SK-MEL-5 (cell line): Measurements from ENCODE around the gene ACOX3. TPM values are rescaled to one million over a fixed set of nuclear protein-coding genes. Genes with fewer than 3 reads are reported as not detected.

Experiments used
- DNase-seq: peaks from one replicate; pipeline ENCODE4 v3.0.0-alpha.2; 2016; ENCODE audit warnings: low read depth, low spot score
- in situ Hi-C: cut with HindIII; loops from 2 replicates; pipeline ENCODE4 v1.10.0; 2016; ENCODE audit warnings: low sequenced_read_pairs, high pct_unique_total_duplicates, low pct_unique_long_range_greater_than_20kb
- total RNA-seq: library from RNA; depleted of rRNA; stranded (reverse); fragments of >200 nt; shearing (Covaris generic); gene quantifications from 2 replicates; pipeline ENCODE4 v1.2.3, GENCODE V29; 2014

The ACOX3 gene
- total RNA-seq, 1 experiment from 2014 or later = 11.9 TPM

DNA sequence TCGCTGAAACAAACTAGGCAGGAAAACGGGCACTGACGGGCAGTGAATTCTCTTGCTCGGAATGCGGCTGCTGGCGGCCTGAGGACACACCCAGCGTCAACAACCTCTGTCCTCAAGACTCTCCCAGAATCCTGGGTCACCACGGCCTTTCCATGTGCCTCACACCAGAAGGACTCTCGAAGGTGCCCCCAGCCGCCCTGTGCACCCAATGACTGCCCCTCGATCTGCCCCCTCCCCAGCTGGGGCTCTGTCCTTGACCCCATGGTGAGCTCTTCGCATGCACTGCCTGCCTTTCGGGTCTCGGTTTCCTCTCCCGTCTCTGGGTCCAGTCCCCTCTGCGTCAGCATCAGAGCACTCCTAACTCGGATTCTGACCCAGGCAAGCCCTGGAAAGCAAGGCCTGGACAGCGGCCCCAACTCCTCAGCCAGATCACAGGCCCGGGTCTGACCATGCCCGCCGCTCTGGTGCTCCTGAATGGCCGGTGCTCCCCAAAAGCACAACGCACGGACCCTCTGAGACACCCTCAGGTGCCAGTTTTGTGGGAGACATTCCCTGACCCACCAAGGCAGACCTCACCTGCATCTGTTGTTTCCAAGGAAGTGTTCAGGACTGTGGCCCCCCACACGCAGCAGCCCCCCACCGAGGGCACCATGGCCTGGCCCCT is 56.0 kb downstream of the ACOX3 start:
- no peak for DNase-seq
- in situ Hi-C loops = no loop called here

DNA sequence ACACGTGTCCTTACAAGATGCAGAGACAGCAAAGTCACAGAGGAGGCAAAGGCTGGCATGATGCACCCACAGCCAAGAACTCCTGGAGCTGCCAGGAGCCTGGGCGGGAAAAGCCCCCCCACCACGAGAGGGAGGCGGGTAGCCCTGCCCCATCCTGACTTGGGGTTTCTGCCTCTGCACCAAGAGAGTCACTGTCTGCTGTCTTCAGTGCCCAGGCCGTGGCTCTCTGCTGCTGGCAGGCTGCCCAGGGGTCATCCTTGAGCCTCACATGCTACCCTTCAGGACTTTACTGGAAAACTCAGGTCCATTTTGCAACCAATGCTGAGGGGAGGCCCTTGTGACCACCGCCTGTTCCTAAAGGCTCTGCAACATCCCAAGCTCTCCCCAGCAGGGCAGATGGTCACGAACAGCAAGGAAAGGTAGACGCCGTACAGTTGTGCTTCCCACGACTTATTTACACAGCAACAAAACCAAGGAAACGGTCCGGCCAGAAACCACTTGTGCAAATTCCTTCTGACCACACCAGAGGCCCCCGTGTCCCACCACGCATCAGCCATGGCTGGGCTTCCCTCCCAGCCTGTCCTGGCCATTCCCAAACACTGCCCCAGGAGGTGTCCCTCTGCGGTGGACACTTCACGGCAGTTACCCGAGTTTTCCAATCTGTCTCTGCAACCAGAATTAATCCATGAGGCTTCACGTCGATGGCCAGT is 56.9 kb downstream of the ACOX3 start:
- peak; percentile 6 for DNase-seq
- in situ Hi-C loops = no loop called here

DNA sequence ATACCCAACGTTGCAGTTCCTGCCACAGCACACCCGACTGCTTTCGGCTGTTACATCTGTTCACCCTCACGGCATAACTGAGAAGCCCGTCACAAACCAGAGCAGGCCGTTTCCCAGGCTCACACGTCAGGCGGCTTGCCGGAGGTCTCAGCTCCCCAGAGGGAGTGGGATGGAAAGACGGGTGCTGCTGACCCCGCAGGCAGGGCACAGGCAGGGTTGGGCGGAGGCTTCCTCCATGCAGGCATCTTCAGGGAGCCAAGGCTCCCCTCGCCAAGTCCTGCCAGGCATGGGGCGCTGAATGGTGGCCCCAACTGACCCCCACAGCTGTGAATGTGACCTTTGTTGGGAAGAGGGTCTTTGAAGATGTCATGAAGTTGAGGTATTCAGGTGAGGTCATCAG is 57.5 kb downstream of the ACOX3 start:
- in situ Hi-C loops = no loop called here
- DNase-seq = no peak

DNA sequence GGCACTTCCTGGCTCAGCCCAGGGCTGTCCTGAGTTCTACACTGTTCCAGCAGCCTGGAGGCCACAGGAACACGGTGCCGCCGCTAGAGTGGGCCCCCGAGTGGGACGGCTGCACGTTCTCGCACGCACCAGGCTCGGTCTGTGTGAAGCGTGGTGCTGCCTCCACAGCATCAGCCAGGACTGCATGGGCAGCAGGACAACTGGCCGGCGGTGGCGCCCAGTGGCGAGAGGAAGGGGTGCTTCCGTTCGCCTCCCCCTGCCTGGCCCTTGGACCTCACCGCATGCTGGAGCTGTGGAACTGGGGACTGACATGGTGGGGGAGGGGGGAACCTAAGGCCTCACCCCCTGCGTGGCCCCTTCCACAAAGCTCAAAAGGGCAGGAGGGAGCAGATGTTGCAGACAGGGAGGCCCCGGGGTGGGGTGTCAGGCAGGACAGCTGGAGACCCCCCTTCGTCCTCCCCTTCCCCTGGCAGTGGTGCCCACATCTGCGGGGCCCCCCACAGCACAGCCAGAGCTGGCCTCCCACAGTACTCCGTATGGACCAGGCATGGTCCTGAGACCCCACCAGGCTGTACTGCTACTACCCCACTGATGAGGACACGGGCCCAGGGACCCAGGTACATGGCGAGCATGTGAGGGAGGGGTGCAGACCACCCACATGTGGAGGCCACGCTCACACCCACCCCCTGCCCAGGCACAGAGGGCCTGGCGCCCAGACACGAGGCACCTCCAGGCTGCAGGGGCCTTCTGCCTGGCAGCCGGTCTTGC is 58.5 kb downstream of the ACOX3 start:
- no peak for DNase-seq
- in situ Hi-C loops = no loop called here

DNA sequence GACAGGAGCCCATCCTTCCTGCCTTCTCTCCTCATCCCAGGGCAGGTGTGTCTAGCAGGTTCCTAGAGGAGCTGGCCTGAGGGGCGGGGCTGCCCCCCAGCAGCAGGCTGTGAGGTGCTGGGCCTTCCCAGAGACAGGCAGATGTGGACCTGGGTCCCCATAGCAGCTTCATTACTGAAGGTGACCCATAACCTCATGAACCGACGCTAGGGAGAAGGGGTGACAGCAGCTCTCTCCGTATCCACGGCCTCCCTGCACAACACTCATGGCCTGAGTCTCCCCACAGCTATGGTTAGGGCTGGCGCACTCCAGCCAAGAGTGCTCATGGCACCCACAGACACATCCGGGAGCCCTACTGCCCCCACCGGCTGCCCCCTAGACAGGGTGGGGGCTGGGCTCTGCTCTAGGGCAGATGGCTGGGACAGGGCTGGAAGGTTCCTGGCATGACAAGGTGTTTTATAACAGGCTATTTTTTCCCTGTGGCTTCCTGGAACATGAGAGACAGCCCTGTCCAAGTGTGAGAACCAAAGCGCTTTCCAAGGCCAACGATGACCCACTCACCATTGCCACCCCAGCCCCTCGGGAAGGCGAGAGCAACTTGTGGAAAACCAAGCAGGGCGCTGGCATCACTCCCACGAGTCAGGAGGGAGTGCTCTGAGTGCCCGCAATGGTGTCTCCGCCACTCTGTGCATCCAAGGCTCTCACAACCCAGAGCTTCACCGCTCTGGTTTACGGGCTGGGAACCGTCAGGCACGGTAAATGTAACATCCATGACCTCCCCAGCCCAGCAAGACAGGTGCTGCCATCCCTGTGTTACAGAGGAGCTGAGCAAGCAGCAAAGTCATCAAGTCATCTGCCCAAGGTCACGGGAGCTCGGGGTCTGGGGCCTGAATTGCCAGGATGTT is 59.8 kb downstream of the ACOX3 start:
- in situ Hi-C loops = no loop called here
- DNase-seq = no peak

DNA sequence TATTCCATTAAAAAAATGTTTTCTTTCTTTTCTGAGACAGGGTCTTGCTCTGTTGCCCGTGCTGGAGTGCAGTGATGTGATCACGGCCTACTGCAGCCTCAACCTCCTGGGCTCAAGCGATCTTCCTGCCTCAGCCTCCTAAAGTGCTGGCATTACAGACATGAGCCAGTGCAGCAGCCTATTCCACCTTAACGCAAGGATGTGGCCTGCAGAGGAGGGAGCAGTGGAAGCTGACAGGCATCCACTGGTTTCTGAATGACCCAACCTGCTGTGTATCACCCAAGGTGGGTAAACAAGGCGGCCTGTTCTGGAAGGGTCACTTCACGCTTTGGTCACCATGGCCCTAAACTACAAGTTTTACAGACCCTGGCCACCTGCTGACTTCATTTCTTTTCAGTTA is 60.8 kb downstream of the ACOX3 start:
- no peak for DNase-seq
- in situ Hi-C loops = no loop called here

DNA sequence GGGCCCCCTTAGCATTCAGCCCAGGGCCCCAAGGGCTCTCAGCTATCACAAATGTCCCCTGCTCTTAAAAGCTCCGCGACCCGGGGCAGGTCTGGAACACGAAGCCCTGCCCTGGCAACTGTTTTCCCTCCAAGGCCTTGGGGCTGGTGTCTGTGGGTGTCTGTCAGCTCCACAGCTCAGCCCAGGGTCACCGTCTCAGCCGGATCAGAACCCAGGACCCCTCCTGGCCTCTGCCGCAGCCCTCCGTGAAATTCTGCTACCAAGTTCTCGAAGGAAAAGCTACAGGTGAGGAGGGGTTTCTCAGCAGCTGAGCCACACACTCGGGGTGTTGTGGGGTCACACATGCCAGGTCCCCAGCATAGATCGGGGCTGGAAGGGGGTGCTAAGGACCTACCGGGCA is 61.2 kb downstream of the ACOX3 start:
- in situ Hi-C loops = no loop called here
- DNase-seq = no peak

DNA sequence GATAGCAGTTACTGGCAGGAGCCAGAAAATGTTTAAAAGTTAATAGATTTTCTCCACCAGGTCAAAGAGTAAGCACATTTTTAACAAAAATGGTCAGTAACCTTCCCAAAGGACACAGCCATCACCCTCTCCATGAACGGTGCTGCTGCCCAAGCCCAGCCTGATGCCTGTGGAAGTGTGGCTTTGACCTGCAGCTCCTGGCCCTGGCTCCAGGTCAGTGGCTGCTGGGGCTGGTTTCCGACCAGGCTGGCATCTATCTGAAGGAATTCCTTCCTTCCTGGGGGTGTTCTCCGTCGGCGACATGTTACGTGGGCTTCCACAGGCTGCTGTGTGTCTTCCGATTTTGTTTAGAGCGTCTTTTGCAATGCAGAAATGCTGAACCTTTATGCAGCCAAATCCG is 61.7 kb downstream of the ACOX3 start:
- DNase-seq = no peak
- in situ Hi-C loops = no loop called here

DNA sequence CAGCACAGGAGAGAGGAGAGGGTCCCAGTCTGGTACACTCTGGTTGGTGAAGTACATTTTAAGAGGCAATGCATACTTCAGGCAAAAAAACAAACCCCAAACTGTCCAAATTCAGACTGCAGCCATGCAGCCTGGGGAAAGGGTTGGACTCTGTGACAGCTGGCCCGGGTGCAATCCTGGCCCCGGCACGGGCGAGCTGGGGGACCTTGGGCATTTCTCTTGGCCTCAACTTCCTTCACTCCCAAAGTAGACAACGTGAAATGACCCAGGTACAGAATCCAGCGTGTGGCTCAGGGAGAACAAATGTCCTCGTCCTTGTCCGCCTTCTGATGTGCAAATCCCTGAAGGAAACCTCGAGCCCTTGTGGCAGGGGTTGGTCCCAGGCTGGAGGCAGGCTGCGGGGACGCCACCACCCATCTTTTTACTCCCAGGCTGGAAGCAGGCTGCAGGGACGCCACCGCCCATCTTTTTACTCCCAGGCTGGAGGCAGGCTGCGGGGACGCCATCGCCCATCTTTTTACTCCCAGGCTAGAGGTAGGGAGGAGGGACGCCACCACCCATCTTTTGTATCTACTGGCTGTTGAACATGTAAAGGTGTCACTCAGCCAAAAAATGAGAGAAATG is 62.3 kb downstream of the ACOX3 start:
- no peak for DNase-seq
- in situ Hi-C loops = no loop called here

DNA sequence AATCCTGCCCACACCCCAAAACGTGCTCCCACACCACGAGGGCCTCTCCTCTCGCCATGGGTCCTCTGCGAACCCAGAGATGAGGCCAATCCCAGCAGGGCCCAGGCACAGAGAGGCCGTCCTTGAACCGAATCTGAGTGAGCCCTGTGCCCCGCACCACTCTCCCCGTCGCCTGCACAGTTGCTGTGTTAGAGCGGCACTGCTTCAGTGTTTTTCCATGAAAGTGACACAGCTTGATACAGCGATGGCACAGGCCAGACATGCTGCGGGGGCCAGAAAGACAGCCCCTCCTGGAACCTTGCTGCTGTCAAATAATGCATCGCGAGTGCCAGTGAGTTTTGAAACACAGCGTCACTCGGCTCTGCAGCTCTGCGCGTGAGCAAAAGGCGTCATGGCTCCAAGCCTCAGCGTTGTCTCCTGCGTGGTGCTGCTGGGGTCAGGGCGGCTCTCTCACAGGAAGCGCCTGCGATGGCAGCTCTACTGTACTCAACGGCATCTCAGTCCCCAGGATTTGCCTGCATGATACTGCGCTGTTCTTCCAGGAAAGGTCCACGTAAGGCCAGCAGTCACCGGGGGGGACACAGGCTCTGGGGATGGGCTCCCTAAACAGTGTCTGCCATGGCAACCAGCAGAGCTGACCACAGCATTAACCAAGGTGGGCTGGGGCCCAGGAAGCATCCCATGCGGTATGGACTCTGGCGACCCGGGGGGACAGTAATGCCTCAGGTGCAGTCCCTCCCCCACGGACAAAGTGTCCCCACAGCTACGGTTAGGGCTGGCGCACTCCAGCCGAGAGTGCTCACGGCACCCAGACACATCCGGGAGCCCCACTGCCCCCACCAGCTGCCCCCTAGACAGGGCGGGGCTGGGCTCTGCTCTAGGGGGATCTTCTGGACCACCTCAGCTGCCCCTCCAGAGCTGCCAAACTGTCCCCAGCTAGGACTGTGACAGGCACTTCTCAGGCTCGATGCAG is 63.1 kb downstream of the ACOX3 start:
- DNase-seq = no peak
- in situ Hi-C loops = no loop called here

DNA sequence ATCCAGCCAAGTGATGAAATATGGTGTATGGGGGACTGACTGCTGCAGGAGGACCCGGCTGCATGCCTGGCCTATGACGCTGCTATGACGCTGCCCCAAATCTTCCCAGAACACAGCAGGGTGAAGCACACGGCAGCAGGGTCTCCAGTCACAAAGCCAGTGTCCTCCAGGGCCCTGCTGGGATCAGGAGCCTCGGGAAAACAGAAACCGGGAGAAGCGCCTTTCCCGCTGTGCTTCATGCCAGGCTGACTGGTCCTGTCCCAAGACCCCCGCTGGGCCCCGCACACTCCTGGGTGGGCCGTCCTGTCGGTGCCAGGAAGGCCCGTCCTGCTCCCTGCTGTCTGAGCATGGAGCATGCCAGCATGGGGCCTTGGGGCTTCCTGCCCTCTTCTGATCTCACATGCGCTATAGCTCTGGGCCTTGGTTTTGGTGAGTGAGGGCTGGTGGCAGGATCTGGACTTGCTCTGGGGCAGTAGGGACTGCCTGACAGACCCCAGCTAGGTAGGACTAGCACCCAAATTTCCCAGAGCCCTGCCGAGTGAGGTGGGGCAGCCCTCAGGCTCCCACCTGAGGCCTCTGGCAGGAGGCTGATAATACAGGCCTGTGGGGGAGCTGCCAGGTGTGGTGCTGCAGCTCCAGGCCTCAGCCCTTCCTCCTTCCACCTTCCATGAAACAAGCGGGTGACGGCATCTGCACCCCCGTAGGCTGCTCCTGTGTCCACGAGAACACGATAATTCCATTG is 64.0 kb downstream of the ACOX3 start:
- DNase-seq = no peak
- in situ Hi-C loops = no loop called here

DNA sequence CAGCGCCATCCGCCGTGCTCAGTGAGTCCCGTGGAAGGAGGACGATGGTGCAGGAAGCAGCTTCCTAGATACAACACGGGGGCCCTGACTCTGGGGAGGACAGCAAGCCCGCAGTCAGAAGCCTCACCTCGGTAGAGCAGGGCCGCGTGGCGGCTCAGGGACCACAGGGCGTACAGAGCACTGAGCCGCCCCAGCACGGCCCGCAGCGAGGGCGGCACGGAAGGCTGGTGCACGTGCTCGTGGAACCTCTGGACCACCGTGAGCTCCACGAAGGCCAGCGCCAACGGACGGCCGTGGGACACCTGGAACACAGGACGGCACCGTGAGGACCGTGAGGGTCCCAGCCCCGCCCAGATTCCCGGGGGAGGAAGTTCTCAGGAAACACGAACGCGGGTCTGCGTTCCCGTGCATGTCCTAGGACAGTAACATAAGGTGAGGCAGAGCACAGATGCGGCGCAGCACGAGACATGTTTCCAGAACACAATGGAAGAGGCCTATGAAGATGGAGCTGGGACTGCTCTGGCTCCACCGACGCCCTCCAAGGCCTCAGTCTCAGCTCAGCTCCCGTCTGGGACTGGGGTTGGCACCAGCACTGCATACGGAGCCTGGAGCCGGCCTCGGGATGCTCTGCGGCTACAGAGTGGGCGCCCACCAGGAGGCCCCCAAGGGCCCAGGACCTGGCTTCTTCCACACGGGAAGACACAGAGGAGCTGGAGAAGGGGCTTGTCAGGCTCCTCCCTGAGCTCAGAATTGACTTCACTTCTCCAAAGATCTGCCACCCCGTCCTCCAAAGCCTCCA is 65.5 kb downstream of the ACOX3 start:
- in situ Hi-C loops = no loop called here
- DNase-seq = no peak

DNA sequence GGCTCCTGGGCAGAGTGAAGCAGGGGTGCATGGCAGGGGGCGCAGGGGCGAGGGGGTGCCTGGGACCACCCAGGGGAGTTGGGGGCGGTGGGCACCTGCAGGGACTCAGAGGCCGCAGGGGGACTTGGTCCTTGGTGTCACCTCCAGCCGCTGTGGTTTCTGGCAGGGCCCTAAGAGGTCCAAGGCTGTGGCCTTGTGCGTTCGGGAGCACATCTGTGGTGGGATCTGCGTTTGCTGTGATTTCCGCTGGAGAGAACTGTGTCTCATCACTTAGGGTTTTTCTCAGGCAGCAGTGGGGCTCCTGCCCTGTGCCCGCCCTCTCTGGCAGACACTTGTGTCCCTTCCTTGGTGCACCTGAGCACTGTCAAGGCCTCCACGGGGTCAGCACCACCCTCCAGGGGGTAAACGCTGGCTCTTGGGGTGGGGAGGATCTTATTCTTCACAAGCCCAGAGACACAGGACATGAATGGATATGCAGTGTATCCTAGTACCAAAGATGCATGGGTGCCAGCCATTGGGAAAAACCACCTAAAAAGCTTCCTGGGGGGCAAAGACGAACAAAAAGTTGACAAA is 66.5 kb downstream of the ACOX3 start:
- DNase-seq = no peak
- in situ Hi-C loops = no loop called here

DNA sequence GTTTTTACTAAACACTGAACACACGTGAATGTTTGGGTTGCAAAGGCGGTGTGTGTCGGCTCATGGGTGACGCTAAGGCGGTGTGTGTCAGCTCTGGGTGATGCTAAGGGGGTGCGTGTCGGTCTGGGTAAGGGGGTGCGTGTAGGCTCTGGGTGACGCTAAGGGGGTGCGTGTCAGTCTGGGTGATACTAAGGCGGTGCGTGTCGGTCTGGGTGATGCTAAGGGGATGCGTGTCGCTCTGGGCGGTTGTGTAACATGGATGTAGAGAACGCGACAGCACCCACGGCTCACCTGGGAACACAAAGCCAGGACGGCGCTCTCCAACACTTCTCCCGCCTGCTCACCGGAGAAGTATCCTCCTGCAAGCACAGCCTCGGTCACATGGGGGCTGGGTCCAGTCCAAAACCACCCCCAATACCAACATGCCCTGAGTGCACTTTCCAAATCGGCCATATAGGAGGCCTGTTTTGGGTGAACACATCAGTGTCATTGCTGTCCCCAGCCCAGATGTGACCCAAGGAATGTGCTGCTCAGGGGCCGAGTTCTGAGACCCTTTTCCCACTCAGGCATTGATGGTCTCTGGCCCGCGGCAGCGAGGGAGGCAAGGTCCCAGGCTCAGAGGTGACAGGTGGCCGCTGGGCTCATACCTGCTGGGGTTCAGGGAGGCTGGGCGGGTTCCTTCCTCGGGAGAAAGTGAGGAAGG is 67.1 kb downstream of the ACOX3 start:
- in situ Hi-C loops = no loop called here
- DNase-seq = no peak
